SHP77 treated with DMSO at 0.1 percent for 48 hours (cell line): ENCODE data around the gene ABHD4.
"Not testable (repeated sequence)": the region's sequence is repeated elsewhere in the genome, so short reads cannot be mapped to it uniquely, and the experiment has no call there.

Experiments
- DNase-seq: peaks from one replicate; lab custom pipeline; 2025; lab: John Stamatoyannopoulos, UW

The ABHD4 gene

GRCh38 chr14:22561661-22562579 is 36.2 kb upstream of the ABHD4 start:
- DNase-seq = no peak

- no peak for DNase-seq
Observed at GRCh38 chr14:22563987-22564386, 34.1 kb upstream of the ABHD4 start.

- DNase-seq = no peak
Observed at GRCh38 chr14:22564463-22564862, 33.6 kb upstream of the ABHD4 start.

- no peak for DNase-seq
Observed at GRCh38 chr14:22565391-22565945, 32.6 kb upstream of the ABHD4 start.

- not testable (repeated sequence) for DNase-seq
Observed at GRCh38 chr14:22566266-22566665, 31.8 kb upstream of the ABHD4 start.

GRCh38 chr14:22566845-22567244 is 31.3 kb upstream of the ABHD4 start:
- DNase-seq = no peak

GRCh38 chr14:22567437-22567836 is 30.7 kb upstream of the ABHD4 start:
- DNase-seq = no peak

- no peak for DNase-seq
Observed at GRCh38 chr14:22569106-22569736, 28.9 kb upstream of the ABHD4 start.

GRCh38 chr14:22569737-22570131 is 28.4 kb upstream of the ABHD4 start:
- DNase-seq = no peak

- DNase-seq = peak; percentile 35
Observed at GRCh38 chr14:22570132-22570949, 27.8 kb upstream of the ABHD4 start.

- DNase-seq = no peak
Observed at GRCh38 chr14:22572562-22573058, 25.5 kb upstream of the ABHD4 start.

- DNase-seq = no peak
Observed at GRCh38 chr14:22573804-22574203, 24.3 kb upstream of the ABHD4 start.

GRCh38 chr14:22577334-22577908 is 20.7 kb upstream of the ABHD4 start:
- no peak for DNase-seq

- DNase-seq = no peak
Observed at GRCh38 chr14:22579236-22579635, 18.9 kb upstream of the ABHD4 start.

GRCh38 chr14:22579881-22580280 is 18.2 kb upstream of the ABHD4 start:
- no peak for DNase-seq

GRCh38 chr14:22580625-22581024 is 17.5 kb upstream of the ABHD4 start:
- no peak for DNase-seq

- DNase-seq = no peak
Observed at GRCh38 chr14:22583994-22584393, 14.1 kb upstream of the ABHD4 start.

- DNase-seq = no peak
Observed at GRCh38 chr14:22587247-22587646, 10.9 kb upstream of the ABHD4 start.

- not testable (repeated sequence) for DNase-seq
Observed at GRCh38 chr14:22587677-22588422, 10.2 kb upstream of the ABHD4 start.

GRCh38 chr14:22588526-22589095 is 9.5 kb upstream of the ABHD4 start:
- no peak for DNase-seq
